OCI-LY7 (cell line): ENCODE measurements around the gene USH2A. TPM values are rescaled to one million over a fixed set of nuclear protein-coding genes. Genes with fewer than 3 reads are reported as not detected.

Experiments
- BruUV-seq: library from RNA; stranded (reverse); fragments of 400-500 nt; replicated peaks from 2 replicates; lab custom pipeline; 2021; lab: Mats Ljungman, UMichigan
- CTCF ChIA-PET: fragments of 300-600 bp; sonication (Branson Sonifier 250); formaldehyde crosslinking; loops from one replicate; lab custom pipeline; 2022; ENCODE audit warnings: antibody characterized with exemption; ENCODE audit not compliant: unreplicated experiment; lab: Charles Lee
- POLR2A ChIA-PET: fragments of 300-600 bp; sonication (Branson Sonifier 250); formaldehyde crosslinking; loops from one replicate; lab custom pipeline; 2022; ENCODE audit warnings: antibody characterized with exemption; lab: Charles Lee
- DNase-seq: peaks from one replicate; pipeline ENCODE4 v3.0.0-alpha.2; 2015; ENCODE audit warnings: low spot score
- H2AFZ ChIP-seq: fragments of 200-600 bp; sonication (generic), shearing (Covaris generic); 2 replicates; pipeline ENCODE4 v1.6.1; 2014; ENCODE audit warnings: mild to moderate bottlenecking, antibody characterized with exemption, low read length, moderate library complexity
- H3K27ac ChIP-seq: fragments of 200-600 bp; sonication (generic); 2 replicates; pipeline ENCODE4 v1.5.1; 2014; ENCODE audit warnings: mixed run types, low read depth, mild to moderate bottlenecking, moderate library complexity, low read length, inconsistent platforms; ENCODE audit not compliant: poor library complexity, severe bottlenecking
- H3K36me3 ChIP-seq: fragments of 200-600 bp; sonication (generic); 2 replicates; pipeline ENCODE4 v1.6.1; 2014; ENCODE audit warnings: mild to moderate bottlenecking, antibody characterized with exemption, low read length, moderate library complexity, mixed read lengths; ENCODE audit not compliant: insufficient read depth
- H3K4me1 ChIP-seq: fragments of 200-600 bp; sonication (generic); 2 replicates; pipeline ENCODE4 v1.5.1; 2014; ENCODE audit warnings: mild to moderate bottlenecking, low read length; ENCODE audit not compliant: insufficient read depth, poor library complexity, severe bottlenecking
- H3K4me2 ChIP-seq: fragments of 200-600 bp; sonication (generic); 2 replicates; pipeline ENCODE4 v1.6.1; 2014; ENCODE audit warnings: mild to moderate bottlenecking, low read length
- H3K4me3 ChIP-seq: fragments of 200-600 bp; sonication (generic); 2 replicates; pipeline ENCODE4 v1.5.1; 2014; ENCODE audit warnings: mild to moderate bottlenecking, low read depth, low read length; ENCODE audit not compliant: poor library complexity, severe bottlenecking
- H3K79me2 ChIP-seq: fragments of 200-600 bp; sonication (generic); 2 replicates; pipeline ENCODE4 v1.6.1; 2016; ENCODE audit warnings: low read depth, mild to moderate bottlenecking, low read length, moderate library complexity, mixed read lengths; ENCODE audit not compliant: insufficient read depth
- H3K9me2 ChIP-seq: fragments of 200-600 bp; sonication (generic); 2 replicates; pipeline ENCODE4 v1.6.1; 2016; ENCODE audit warnings: mild to moderate bottlenecking, low read length, mixed read lengths; ENCODE audit not compliant: insufficient read depth
- H3K9me3 ChIP-seq: fragments of 200-600 bp; sonication (generic); 2 replicates; pipeline ENCODE4 v1.6.1; 2014; ENCODE audit warnings: mild to moderate bottlenecking, mixed run types, low read length, mixed read lengths
- H4K20me1 ChIP-seq: fragments of 200-600 bp; sonication (generic); 2 replicates; pipeline ENCODE4 v1.6.1; 2014; ENCODE audit warnings: mild to moderate bottlenecking, antibody characterized with exemption, low read length, moderate library complexity, mixed read lengths; ENCODE audit not compliant: insufficient read depth
- EZH2phosphoT487 ChIP-seq: fragments of 200-600 bp; sonication (generic); IDR thresholded peaks from 2 replicates; pipeline ENCODE4 v1.6.1; 2018; ENCODE audit warnings: low read depth, borderline replicate concordance, mild to moderate bottlenecking, mixed run types, antibody characterized with exemption, low read length, moderate library complexity, mixed read lengths
- intact Hi-C: fragments of 100-400 bp; cut with micrococcal nuclease; formaldehyde crosslinking; loops from one replicate; pipeline ENCODE4 v1.10.0; 2022; ENCODE audit not compliant: unreplicated experiment
- total RNA-seq, 2 experiments: library from RNA; depleted of rRNA in 1 of 2; stranded (reverse); fragments of >200 nt in 1 of 2; shearing (Covaris generic) in 1 of 2; gene quantifications; 2 replicates each; pipeline ENCODE4 v1.2.3, GENCODE V29; 2014 to 2022
- TF ChIP-seq, protein P1 (sequence below): fragments of 200-600 bp; sonication (generic); conservative IDR thresholded peaks from 2 replicates; pipeline ENCODE4 v1.5.1; 2014; ENCODE audit warnings: mild to moderate bottlenecking, antibody characterized with exemption, low read length, moderate library complexity, mixed read lengths

Gene USH2A
- total RNA-seq, 2 experiments from 2014 or later: not detected

DNA sequence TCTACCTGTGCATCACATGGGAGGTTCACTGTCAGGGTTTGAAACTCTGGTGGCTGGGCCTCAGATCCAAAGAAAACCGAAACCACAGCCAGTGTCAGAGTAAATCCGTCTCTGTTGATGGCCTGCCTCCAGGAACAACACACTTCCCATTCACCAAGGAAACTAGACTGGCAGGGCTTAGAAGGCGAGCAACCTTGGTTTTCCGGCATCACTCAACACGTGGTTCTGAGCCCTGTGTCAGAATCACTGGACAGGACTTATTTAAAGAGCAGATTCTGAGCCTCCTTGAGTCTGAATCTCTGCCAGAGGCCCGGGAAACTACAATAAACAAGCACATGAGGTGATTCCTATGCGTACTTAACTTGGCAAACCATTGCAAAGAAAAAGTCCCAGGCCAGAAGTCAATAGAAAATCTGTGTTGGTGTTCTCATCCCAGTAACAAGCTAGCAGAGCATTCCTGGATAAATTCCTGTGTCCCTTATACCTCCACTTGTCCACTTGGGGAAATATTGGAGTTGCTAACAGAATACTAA is 786.1 kb downstream of the USH2A start:
- Histone ChIP-seq H4K20me1 (no peaks in the 10 kb centered on the region), H3K36me3 (no peaks in the 10 kb centered on the region), H3K4me2 (no peak overlapping the region), H3K27ac (no peak overlapping the region), H2AFZ (no peak overlapping the region), H3K4me1 (no peaks in the 10 kb centered on the region), H3K9me3 (no peaks in the 10 kb centered on the region), H3K9me2 (no peaks in the 10 kb centered on the region), H3K4me3 (no peak overlapping the region), H3K79me2 (no peaks in the 10 kb centered on the region)
- TF ChIP-seq EZH2phosphoT487: no peak
- TF ChIP-seq, protein P1, sequence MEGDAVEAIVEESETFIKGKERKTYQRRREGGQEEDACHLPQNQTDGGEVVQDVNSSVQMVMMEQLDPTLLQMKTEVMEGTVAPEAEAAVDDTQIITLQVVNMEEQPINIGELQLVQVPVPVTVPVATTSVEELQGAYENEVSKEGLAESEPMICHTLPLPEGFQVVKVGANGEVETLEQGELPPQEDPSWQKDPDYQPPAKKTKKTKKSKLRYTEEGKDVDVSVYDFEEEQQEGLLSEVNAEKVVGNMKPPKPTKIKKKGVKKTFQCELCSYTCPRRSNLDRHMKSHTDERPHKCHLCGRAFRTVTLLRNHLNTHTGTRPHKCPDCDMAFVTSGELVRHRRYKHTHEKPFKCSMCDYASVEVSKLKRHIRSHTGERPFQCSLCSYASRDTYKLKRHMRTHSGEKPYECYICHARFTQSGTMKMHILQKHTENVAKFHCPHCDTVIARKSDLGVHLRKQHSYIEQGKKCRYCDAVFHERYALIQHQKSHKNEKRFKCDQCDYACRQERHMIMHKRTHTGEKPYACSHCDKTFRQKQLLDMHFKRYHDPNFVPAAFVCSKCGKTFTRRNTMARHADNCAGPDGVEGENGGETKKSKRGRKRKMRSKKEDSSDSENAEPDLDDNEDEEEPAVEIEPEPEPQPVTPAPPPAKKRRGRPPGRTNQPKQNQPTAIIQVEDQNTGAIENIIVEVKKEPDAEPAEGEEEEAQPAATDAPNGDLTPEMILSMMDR: no peak
- intact Hi-C loops: no loop called here
- POLR2A ChIA-PET: no interaction called here
- no peak for DNase-seq
- no TSS peak for BruUV-seq
- CTCF ChIA-PET: no interaction called here

DNA sequence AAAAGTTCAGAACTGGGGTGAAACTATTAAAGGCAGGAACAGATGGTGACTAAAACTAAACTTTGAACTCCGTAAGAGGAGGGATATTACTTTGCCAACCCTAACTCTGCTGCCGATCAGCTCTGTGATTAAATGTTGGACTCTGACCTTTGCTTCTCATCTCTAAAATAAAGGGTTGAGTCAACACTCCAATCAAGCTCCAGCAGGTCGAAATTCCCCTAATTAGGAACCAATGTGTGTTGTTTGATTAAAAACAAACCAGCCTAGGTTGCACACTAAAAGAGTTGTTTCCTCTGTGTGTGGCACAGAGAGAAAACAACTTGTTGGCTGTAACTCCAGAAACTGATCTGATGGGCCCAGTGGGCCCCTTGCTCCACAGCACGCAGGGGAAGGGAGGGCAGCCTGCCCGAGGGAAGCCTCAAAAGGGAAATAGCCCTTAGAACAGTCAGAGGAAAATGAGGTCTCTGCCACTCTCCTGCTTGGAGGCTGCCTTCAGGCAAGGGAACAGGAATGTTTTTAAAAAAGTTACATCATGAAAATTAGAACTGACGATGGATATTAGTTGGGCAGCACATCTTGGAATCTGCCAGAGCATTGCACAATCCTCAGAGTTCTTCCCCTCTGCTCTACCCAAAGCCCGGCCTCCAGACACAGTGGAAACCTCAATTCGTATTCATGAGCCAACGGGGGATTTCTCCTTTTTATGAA is 786.8 kb downstream of the USH2A start:
- H3K9me2 ChIP-seq: no peaks in the 10 kb centered on the region
- H3K9me3 ChIP-seq: no peaks in the 10 kb centered on the region
- TF ChIP-seq EZH2phosphoT487: no peak
- TF ChIP-seq, protein P1: no peak
- DNase-seq: no peak
- H3K79me2 ChIP-seq: no peaks in the 10 kb centered on the region
- ChIA-PET CTCF (no interaction called here), POLR2A (no interaction called here)
- no peaks in the 10 kb centered on the region for H4K20me1 ChIP-seq
- no peak overlapping the region for H3K4me3 ChIP-seq
- no TSS peak for BruUV-seq
- no peak overlapping the region for H2AFZ ChIP-seq
- no peak overlapping the region for H3K27ac ChIP-seq
- no peaks in the 10 kb centered on the region for H3K36me3 ChIP-seq
- intact Hi-C loops: no loop called here
- no peaks in the 10 kb centered on the region for H3K4me1 ChIP-seq
- no peak overlapping the region for H3K4me2 ChIP-seq

DNA sequence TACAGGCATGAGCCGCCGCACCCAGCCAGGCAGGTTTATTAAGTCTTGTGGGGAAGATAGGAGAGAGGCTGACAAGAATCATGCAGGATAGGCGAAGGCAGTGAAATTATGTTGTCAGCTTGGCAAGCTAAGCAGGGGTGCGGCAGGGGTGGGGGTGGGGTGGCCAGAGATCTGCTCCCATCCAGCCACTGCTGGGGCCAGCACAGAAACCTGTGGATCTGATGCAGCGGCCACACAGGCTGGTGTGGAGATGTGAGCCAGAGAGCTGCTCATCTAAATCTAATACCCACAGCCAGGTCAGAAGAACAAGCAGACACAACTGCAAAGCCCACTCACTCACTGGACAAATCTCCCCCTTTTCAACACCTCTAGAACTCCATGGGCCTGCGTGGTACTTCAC is 787.4 kb downstream of the USH2A start:
- Histone ChIP-seq H3K9me2 (no peaks in the 10 kb centered on the region), H3K79me2 (no peaks in the 10 kb centered on the region), H3K36me3 (no peaks in the 10 kb centered on the region), H2AFZ (no peak overlapping the region), H3K27ac (no peak overlapping the region), H3K4me2 (no peak overlapping the region), H3K4me1 (no peaks in the 10 kb centered on the region), H3K9me3 (no peaks in the 10 kb centered on the region), H4K20me1 (no peaks in the 10 kb centered on the region), H3K4me3 (no peak overlapping the region)
- intact Hi-C loops: no loop called here
- no peak for TF ChIP-seq EZH2phosphoT487
- TF ChIP-seq, protein P1: no peak
- CTCF ChIA-PET: no interaction called here
- BruUV-seq: no TSS peak
- POLR2A ChIA-PET: no interaction called here
- no peak for DNase-seq
